Upper lobe of left lung (tissue), 6 donors: ENCODE results near the gene SHD. TPM values are rescaled to one million over a fixed set of nuclear protein-coding genes. Genes with fewer than 3 reads are reported as not detected.
A peak's percentile ranks its signal among the peaks of the same experiment; 100 is the strongest.

ENCODE experiments used
- ATAC-seq, 2 donors: fragments of 200-7000 bp; cut with Tn5 transposase; one replicate each; pipeline ENCODE4 v1.9.1; 2022; ENCODE audit warnings: mild to moderate bottlenecking in 2 of 2, moderate library complexity in 2 of 2; ENCODE audit not compliant: low FRiP score in 2 of 2
- DNase-seq, 2 donors: peaks; one replicate each; pipeline ENCODE4 v3.0.0-alpha.2; 2019 to 2020
- H3K27ac ChIP-seq, 4 donors: fragments of 200-600 bp; sonication (generic); one replicate each; pipeline ENCODE4 v1.5.1; 2016 to 2019
- H3K27me3 ChIP-seq, 4 donors: fragments of 200-600 bp; sonication (generic); one replicate each; pipeline ENCODE4 v1.5.1; 2017 to 2019
- H3K36me3 ChIP-seq, 4 donors: fragments of 200-600 bp; sonication (generic); one replicate each; pipeline ENCODE4 v1.5.1; 2016 to 2019
- H3K4me1 ChIP-seq, 4 donors: fragments of 200-600 bp; sonication (generic); one replicate each; pipeline ENCODE4 v1.5.1; 2018 to 2019
- H3K4me3 ChIP-seq, 4 donors: fragments of 200-600 bp; sonication (generic); one replicate each; pipeline ENCODE4 v1.5.1; 2017 to 2019; ENCODE audit warnings: mild to moderate bottlenecking in 2 of 4, moderate library complexity in 1 of 4
- H3K9me3 ChIP-seq, 4 donors: fragments of 200-600 bp; sonication (generic); one replicate each; pipeline ENCODE4 v1.5.1; 2018 to 2019
- EP300 ChIP-seq, 4 donors: sonication (generic); formaldehyde crosslinking; IDR thresholded peaks; one replicate each; pipeline ENCODE4 v1.5.1; 2017; ENCODE audit warnings: antibody characterized with exemption in 4 of 4, control low read depth in 2 of 4
- POLR2A ChIP-seq, 4 donors: fragments of 450-650 bp; IDR thresholded peaks; one replicate each; pipeline ENCODE4 v1.5.1; 2016 to 2017; ENCODE audit warnings: antibody characterized with exemption in 4 of 4, mild to moderate bottlenecking in 2 of 4
- POLR2AphosphoS5 ChIP-seq, 2 donors: sonication (generic); formaldehyde crosslinking; IDR thresholded peaks; one replicate each; pipeline ENCODE4 v1.5.1; 2017; ENCODE audit warnings: antibody characterized with exemption in 2 of 2
- WGBS, 2 donors: methylation state at CpG; one replicate each; pipeline ENCODE4 v1.1.5; 2017 to 2018; 5-methylcytosine and 5-hydroxymethylcytosine counted together
- total RNA-seq, 6 donors: library from RNA; depleted of rRNA in 4 of 6; stranded (reverse); fragments of >200 nt in 4 of 6; gene quantifications; one replicate each; pipeline versions ENCODE4 v1.1.0 to v1.2.1, GENCODE V29; 2016 to 2021
- TF ChIP-seq, protein P1 (sequence below), 6 experiments: fragments of 450-650 bp in 4 of 6; fragments of 200-600 bp in 2 of 6; sonication (generic) in 2 of 6; IDR thresholded peaks; one replicate each; pipeline ENCODE4 v1.5.1; 2016 to 2019; ENCODE audit warnings: antibody characterized with exemption in 6 of 6
- donor health status: DM: no; HTN: no; CAD: no; lungs with moderate emphysema.
- donor health status: DM: no; HTN: yes; CAD: no; lungs with severe emphysema.

The SHD gene
- total RNA-seq, 6 donors from 2014 or later, result 0.98 TPM; not detected in 5

DNA sequence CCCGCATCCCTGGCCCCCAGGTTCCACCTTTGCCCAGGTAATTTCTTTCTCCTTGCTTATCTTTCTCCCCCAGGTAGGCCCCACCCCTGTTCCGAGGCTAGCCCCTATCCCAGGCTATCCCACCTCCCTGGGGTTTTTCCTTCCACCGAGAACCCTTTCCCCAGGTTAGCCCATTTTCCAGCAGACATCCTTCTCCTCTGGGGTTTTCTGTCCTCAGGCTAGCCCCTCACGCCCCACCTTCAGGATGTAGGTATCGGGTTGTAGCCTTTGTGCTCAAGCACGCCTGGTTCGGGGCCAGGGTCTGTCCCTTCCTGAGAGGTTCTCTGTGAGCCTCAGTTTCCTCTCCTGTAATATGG is 26.2 kb downstream of the SHD start:
- TF ChIP-seq, protein P1, sequence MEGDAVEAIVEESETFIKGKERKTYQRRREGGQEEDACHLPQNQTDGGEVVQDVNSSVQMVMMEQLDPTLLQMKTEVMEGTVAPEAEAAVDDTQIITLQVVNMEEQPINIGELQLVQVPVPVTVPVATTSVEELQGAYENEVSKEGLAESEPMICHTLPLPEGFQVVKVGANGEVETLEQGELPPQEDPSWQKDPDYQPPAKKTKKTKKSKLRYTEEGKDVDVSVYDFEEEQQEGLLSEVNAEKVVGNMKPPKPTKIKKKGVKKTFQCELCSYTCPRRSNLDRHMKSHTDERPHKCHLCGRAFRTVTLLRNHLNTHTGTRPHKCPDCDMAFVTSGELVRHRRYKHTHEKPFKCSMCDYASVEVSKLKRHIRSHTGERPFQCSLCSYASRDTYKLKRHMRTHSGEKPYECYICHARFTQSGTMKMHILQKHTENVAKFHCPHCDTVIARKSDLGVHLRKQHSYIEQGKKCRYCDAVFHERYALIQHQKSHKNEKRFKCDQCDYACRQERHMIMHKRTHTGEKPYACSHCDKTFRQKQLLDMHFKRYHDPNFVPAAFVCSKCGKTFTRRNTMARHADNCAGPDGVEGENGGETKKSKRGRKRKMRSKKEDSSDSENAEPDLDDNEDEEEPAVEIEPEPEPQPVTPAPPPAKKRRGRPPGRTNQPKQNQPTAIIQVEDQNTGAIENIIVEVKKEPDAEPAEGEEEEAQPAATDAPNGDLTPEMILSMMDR (IDR thresholded peaks at IDR 0.05), result no peak
- TF ChIP-seq POLR2A (IDR thresholded peaks at IDR 0.05) (no peak), POLR2AphosphoS5 (IDR thresholded peaks at IDR 0.05) (no peak), EP300 (IDR thresholded peaks at IDR 0.05) (no peak)
- Histone ChIP-seq H3K4me1 (peaks cover 0 to 6% (median 5%) of the 10 kb centered on the region in 4 donors), H3K27ac (no peak overlapping the region), H3K4me3 (no peak overlapping the region), H3K9me3 (no peaks in the 10 kb centered on the region), H3K36me3 (no peaks in the 10 kb centered on the region), H3K27me3 (peaks cover 0 to 14% (median 3%) of the 10 kb centered on the region in 4 donors)
- ATAC-seq (no peak), DNase-seq (no peak)
- 79 to 94% methylated on average over 4 to 7 of the region's 7 CpGs for WGBS, 2 donors

DNA sequence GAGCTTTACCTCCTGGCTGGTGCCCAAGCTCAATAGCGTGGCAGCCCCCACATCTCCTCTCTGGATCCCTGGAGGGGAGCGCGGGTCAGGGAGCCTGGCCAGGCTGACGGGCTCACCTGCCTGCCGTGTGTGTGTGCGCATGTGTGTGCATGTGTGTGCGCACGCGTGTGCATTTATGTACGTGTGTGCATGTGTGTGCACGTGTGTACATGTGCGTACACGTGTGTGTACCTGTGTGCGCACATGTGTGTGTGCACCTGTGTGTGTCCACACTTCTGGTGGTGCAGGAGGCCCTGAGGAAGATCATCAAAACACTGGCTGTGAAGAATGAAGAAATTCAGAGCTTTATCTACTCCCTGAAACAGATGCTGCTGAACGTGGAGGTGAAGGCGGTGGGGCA is 26.6 kb downstream of the SHD start:
- Histone ChIP-seq H3K9me3 (no peaks in the 10 kb centered on the region), H3K27ac (no peak overlapping the region), H3K36me3 (no peaks in the 10 kb centered on the region), H3K27me3 (peaks cover 0 to 14% (median 3%) of the 10 kb centered on the region in 4 donors), H3K4me1 (peaks cover 0 to 6% (median 5%) of the 10 kb centered on the region in 4 donors), H3K4me3 (no peak overlapping the region)
- 86 to 87% methylated on average over 16 of the region's 16 CpGs for WGBS, 2 donors
- ATAC-seq (no peak), DNase-seq (no peak)
- TF ChIP-seq, protein P1 (IDR thresholded peaks at IDR 0.05), result no peak
- TF ChIP-seq POLR2AphosphoS5 (IDR thresholded peaks at IDR 0.05) (no peak), EP300 (IDR thresholded peaks at IDR 0.05) (no peak), POLR2A (IDR thresholded peaks at IDR 0.05) (no peak)

DNA sequence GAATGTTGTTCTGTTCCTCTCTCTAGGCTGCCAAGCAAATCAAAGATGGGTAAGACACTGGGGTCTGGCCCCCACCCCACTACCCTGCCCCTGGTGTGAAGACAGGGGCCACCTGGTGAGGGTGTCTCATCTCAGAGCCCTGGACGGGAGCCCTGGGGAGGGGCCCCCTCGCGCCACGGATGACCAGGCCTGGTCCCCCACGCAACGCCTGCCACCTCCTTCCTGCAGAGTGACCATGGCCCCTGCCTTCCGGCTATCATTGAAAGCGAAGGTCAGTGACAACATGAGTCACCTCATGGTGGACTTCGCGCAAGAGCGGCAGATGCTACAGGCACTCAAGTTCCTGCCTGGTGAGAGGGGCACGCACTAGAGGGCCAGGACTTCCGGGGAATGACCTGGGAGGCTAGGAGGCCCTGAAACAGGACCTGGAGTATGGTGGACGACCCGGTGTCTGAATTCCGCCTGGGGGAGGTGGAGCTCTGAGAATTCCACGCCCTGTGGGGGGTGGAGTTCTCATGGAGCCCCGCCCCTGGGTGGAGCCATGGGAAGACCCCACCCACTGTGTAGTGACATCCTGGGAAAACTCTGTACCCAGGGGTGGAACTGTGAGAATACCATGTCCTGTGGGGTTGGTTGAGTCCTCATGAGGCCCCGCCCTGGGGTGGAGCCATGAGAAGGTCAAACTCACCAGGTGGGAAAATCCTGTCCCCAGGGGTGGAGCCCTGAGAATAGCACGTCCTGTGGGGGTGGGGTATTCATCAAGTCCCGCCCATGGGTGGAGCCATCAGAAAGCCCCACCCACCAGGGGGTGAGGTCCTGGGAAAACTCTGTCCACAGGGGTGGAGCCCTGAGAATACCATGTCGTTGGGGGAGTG is 31.4 kb downstream of the SHD start:
- peaks cover 0 to 8% (median 4%) of the 10 kb centered on the region in 4 donors for H3K4me1 ChIP-seq
- ATAC-seq, result peak in 1 of 2 donors; percentile 45
- TF ChIP-seq EP300 (IDR thresholded peaks at IDR 0.05), result no peak
- no peak for TF ChIP-seq POLR2AphosphoS5 (IDR thresholded peaks at IDR 0.05)
- TF ChIP-seq POLR2A (IDR thresholded peaks at IDR 0.05), result no peak
- TF ChIP-seq, protein P1 (IDR thresholded peaks at IDR 0.05), result no peak
- H3K27me3 ChIP-seq, result no peaks in the 10 kb centered on the region
- no peak overlapping the region for H3K4me3 ChIP-seq
- H3K27ac ChIP-seq, result no peak overlapping the region
- no peak for DNase-seq
- no peaks in the 10 kb centered on the region for H3K36me3 ChIP-seq
- no peaks in the 10 kb centered on the region for H3K9me3 ChIP-seq
- 89 to 93% methylated on average over 17 to 18 of the region's 22 CpGs for WGBS, 2 donors

DNA sequence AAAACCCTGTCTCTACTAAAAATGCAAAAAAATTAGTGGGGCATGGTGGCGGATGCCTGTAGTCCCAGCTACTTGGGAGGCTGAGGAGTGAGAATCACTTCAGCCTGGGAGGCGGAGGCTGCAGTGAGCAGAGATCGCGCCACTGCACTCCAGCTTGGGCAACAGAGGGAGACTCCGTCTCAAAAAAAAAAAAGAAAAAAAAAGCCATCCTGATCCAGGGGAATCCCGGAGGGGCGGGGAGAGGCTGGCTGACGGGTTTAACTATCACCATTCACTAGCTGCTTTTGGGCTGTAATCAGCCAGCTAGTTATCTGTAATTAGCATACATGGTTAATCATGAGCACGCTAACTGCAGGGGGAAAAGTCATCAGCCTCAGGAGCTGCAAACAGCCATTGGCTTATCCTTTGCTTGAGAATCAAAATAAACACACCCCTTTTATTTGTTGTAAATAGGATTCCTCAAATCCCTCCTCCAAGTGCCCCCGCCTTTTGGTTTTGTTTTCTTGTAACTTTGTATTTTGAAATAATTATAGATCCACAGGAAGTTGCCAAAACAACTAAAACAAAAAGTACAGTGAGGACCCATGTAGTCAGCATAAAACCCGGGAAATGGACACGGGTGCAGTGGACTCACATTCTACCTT is 34.9 kb downstream of the SHD start:
- ATAC-seq, result no peak
- TF ChIP-seq, protein P1 (IDR thresholded peaks at IDR 0.05), result no peak
- TF ChIP-seq EP300 (IDR thresholded peaks at IDR 0.05), result no peak
- TF ChIP-seq POLR2A (IDR thresholded peaks at IDR 0.05), result no peak
- TF ChIP-seq POLR2AphosphoS5 (IDR thresholded peaks at IDR 0.05), result no peak
- Histone ChIP-seq H3K36me3 (no peaks in the 10 kb centered on the region), H3K27me3 (no peaks in the 10 kb centered on the region), H3K4me1 (peaks cover 0 to 8% (median 4%) of the 10 kb centered on the region in 4 donors), H3K4me3 (no peak overlapping the region), H3K27ac (no peak overlapping the region), H3K9me3 (no peaks in the 10 kb centered on the region)
- WGBS, 2 donors, result 40 to 44% methylated on average over 12 of the region's 12 CpGs
- DNase-seq, result no peak
